Measurements from ENCODE around the gene KRT3. TPM values are rescaled to one million over a fixed set of nuclear protein-coding genes. Genes with fewer than 3 reads are reported as not detected.

Gene KRT3
- total RNA-seq, 1 donor from 2014 or later, result not detected

DNA sequence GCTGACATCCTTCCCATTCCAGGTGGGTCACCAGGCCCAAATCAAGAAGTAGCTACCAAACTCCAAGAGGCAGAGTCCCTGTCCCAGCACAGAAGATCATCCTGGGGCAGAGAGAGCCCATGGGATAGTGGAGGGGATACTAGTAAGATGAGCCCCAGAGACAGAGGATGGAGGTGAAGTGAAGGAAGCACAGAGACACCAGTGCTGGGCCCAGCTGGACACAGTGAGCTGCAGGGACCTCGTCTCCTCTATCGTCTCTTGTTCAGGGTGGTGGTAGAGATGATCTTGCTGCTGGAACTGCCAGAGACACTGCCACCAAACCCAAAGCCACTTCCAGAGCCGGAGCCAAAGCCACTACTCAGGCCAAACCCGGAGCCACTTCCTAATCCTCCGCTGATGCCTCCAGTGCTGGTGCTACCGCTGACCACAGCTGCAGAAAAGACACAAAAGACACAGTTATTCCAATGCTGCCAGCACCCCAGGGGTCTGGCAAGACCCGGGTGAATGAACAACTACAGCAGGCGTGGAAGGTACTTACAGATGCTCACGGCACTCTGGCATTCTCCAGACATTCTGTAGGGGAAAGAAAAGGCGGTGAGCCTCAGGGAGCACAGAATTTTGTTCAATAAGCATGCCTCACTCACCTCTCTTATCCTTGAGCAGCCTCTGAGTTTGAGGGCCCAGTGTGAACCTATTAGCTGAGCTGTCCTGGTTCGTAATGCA, 11.1 kb upstream of the KRT3 start:
- H3K4me1 ChIP-seq (ENCODE audit: control insufficient read depth in 3 of 3, insufficient read depth in 3 of 3, low read length in 3 of 3), result no peaks in the 10 kb centered on the region
- no peaks in the 10 kb centered on the region for H3K36me3 ChIP-seq (ENCODE audit: control insufficient read depth in 3 of 3, insufficient read depth in 3 of 3, low read length in 3 of 3)
- peaks cover 7 to 27% (median 21%) of the 10 kb centered on the region in 3 donors for H3K27me3 ChIP-seq (ENCODE audit: control insufficient read depth in 3 of 3, insufficient read depth in 3 of 3, low read length in 3 of 3)

GRCh38 chr12:52806169-52806811, 10.4 kb upstream of the KRT3 start:
- Histone ChIP-seq H3K4me1 (ENCODE audit: control insufficient read depth in 3 of 3, insufficient read depth in 3 of 3, low read length in 3 of 3) (no peaks in the 10 kb centered on the region), H3K27me3 (ENCODE audit: control insufficient read depth in 3 of 3, insufficient read depth in 3 of 3, low read length in 3 of 3) (peaks cover 7 to 27% (median 21%) of the 10 kb centered on the region in 3 donors), H3K9ac (ENCODE audit: low read depth in 1 of 3, low read length in 3 of 3) (no peak overlapping the region), H3K36me3 (ENCODE audit: control insufficient read depth in 3 of 3, insufficient read depth in 3 of 3, low read length in 3 of 3) (no peaks in the 10 kb centered on the region), H3K4me3 (ENCODE audit: low read length in 3 of 3) (no peak overlapping the region), H3K27ac (ENCODE audit: low read depth, low read length) (no peak overlapping the region), H3K9me3 (ENCODE audit: control insufficient read depth in 3 of 3, low read length in 3 of 3) (no peaks in the 10 kb centered on the region)

More for the DNA sequence above, 11.1 kb upstream of the KRT3 start:
- no peak overlapping the region for H3K9ac ChIP-seq (ENCODE audit: low read depth in 1 of 3, low read length in 3 of 3)
- H3K27ac ChIP-seq (ENCODE audit: low read depth, low read length), result no peak overlapping the region
- no peaks in the 10 kb centered on the region for H3K9me3 ChIP-seq (ENCODE audit: control insufficient read depth in 3 of 3, low read length in 3 of 3)
- no peak overlapping the region for H3K4me3 ChIP-seq (ENCODE audit: low read length in 3 of 3)

GRCh38 chr12:52805739-52806138, 9.8 kb upstream of the KRT3 start:
- peaks cover 7 to 27% (median 21%) of the 10 kb centered on the region in 3 donors for H3K27me3 ChIP-seq (ENCODE audit: control insufficient read depth in 3 of 3, insufficient read depth in 3 of 3, low read length in 3 of 3)

GRCh38 chr12:52805000-52805399, 9.1 kb upstream of the KRT3 start:
- H3K4me1 ChIP-seq (ENCODE audit: control insufficient read depth in 3 of 3, insufficient read depth in 3 of 3, low read length in 3 of 3), result no peaks in the 10 kb centered on the region
- peaks cover 7 to 27% (median 21%) of the 10 kb centered on the region in 3 donors for H3K27me3 ChIP-seq (ENCODE audit: control insufficient read depth in 3 of 3, insufficient read depth in 3 of 3, low read length in 3 of 3)
- no peaks in the 10 kb centered on the region for H3K36me3 ChIP-seq (ENCODE audit: control insufficient read depth in 3 of 3, insufficient read depth in 3 of 3, low read length in 3 of 3)
- H3K9ac ChIP-seq (ENCODE audit: low read depth in 1 of 3, low read length in 3 of 3), result no peak overlapping the region
- H3K4me3 ChIP-seq (ENCODE audit: low read length in 3 of 3), result no peak overlapping the region
- no peak overlapping the region for H3K27ac ChIP-seq (ENCODE audit: low read depth, low read length)
- H3K9me3 ChIP-seq (ENCODE audit: control insufficient read depth in 3 of 3, low read length in 3 of 3), result no peaks in the 10 kb centered on the region

More at GRCh38 chr12:52805739-52806138, 9.8 kb upstream of the KRT3 start:
- Histone ChIP-seq H3K4me3 (ENCODE audit: low read length in 3 of 3) (no peak overlapping the region), H3K27ac (ENCODE audit: low read depth, low read length) (no peak overlapping the region), H3K4me1 (ENCODE audit: control insufficient read depth in 3 of 3, insufficient read depth in 3 of 3, low read length in 3 of 3) (no peaks in the 10 kb centered on the region), H3K9ac (ENCODE audit: low read depth in 1 of 3, low read length in 3 of 3) (no peak overlapping the region), H3K36me3 (ENCODE audit: control insufficient read depth in 3 of 3, insufficient read depth in 3 of 3, low read length in 3 of 3) (no peaks in the 10 kb centered on the region), H3K9me3 (ENCODE audit: control insufficient read depth in 3 of 3, low read length in 3 of 3) (no peaks in the 10 kb centered on the region)

- no peak overlapping the region for H3K4me3 ChIP-seq (ENCODE audit: low read length in 3 of 3)
- H3K4me1 ChIP-seq (ENCODE audit: control insufficient read depth in 3 of 3, insufficient read depth in 3 of 3, low read length in 3 of 3), result no peaks in the 10 kb centered on the region
- no peak overlapping the region for H3K9ac ChIP-seq (ENCODE audit: low read depth in 1 of 3, low read length in 3 of 3)
- H3K9me3 ChIP-seq (ENCODE audit: control insufficient read depth in 3 of 3, low read length in 3 of 3), result no peaks in the 10 kb centered on the region
- peaks cover 0 to 13% (median 6%) of the 10 kb centered on the region in 3 donors for H3K27me3 ChIP-seq (ENCODE audit: control insufficient read depth in 3 of 3, insufficient read depth in 3 of 3, low read length in 3 of 3)
- no peak overlapping the region for H3K27ac ChIP-seq (ENCODE audit: low read depth, low read length)
- no peaks in the 10 kb centered on the region for H3K36me3 ChIP-seq (ENCODE audit: control insufficient read depth in 3 of 3, insufficient read depth in 3 of 3, low read length in 3 of 3)
Measured at GRCh38 chr12:52802442-52802841, 6.5 kb upstream of the KRT3 start.

DNA sequence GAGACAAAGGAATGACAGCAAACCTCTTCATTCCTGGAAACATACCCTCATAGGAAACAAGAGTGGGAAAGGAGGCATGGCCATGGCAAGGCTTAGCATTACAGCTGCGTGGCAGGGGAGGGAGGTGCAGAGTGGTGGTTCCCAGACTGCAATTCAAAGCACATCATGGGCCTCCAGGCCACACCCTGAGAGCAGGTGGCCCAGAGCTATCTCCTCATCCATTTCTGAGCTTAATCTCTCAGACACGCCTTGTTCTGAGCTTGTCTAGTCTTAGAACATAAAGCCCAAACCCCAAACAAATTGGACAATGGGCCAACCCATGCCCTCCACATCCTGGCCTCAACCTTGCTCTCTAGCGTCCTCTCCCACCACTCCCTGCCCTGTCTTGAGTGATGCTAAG, 5.9 kb upstream of the KRT3 start:
- Histone ChIP-seq H3K4me1 (ENCODE audit: control insufficient read depth in 3 of 3, insufficient read depth in 3 of 3, low read length in 3 of 3) (no peaks in the 10 kb centered on the region), H3K36me3 (ENCODE audit: control insufficient read depth in 3 of 3, insufficient read depth in 3 of 3, low read length in 3 of 3) (no peaks in the 10 kb centered on the region), H3K4me3 (ENCODE audit: low read length in 3 of 3) (no peak overlapping the region), H3K9ac (ENCODE audit: low read depth in 1 of 3, low read length in 3 of 3) (no peak overlapping the region), H3K9me3 (ENCODE audit: control insufficient read depth in 3 of 3, low read length in 3 of 3) (no peaks in the 10 kb centered on the region), H3K27me3 (ENCODE audit: control insufficient read depth in 3 of 3, insufficient read depth in 3 of 3, low read length in 3 of 3) (peaks cover 0 to 7% (median 2%) of the 10 kb centered on the region in 3 donors), H3K27ac (ENCODE audit: low read depth, low read length) (no peak overlapping the region)

DNA sequence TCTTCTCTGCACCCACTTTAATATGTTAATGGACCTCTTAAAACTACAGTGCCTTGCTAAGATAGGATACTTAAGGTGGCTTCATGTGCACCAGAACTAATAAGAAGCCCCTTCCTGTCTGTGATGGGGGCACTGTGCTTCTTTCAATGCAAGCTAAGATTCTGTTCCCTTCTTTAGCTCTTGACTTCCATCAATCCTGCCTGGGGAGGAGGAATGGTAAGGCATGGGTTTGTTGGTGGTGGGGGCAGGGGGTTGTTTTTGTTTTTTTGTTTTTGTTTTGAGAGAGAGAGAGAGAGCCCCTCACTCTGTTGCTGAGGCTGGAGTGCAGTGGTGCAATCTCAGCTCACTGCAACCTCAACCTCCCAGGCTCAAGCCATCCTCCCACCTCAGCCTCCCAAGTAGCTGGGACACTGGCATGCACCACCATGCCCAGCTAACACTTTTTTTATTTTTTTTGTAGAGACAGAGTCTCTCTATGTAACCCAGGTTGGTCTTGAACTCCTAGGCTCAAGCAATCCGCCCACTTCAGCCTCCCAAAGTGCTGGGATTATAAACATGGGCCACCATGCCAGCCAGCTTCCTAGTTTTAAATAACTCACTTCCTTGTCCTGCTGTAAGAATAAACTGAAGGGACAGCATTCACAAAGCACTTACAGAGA, 4.5 kb upstream of the KRT3 start:
- H3K27me3 ChIP-seq (ENCODE audit: control insufficient read depth in 3 of 3, insufficient read depth in 3 of 3, low read length in 3 of 3), result peaks cover 0 to 4% (median 0%) of the 10 kb centered on the region in 3 donors
- H3K9ac ChIP-seq (ENCODE audit: low read depth in 1 of 3, low read length in 3 of 3), result no peak overlapping the region
- H3K9me3 ChIP-seq (ENCODE audit: control insufficient read depth in 3 of 3, low read length in 3 of 3), result no peaks in the 10 kb centered on the region
- H3K4me1 ChIP-seq (ENCODE audit: control insufficient read depth in 3 of 3, insufficient read depth in 3 of 3, low read length in 3 of 3), result no peaks in the 10 kb centered on the region
- H3K36me3 ChIP-seq (ENCODE audit: control insufficient read depth in 3 of 3, insufficient read depth in 3 of 3, low read length in 3 of 3), result no peaks in the 10 kb centered on the region
- no peak overlapping the region for H3K4me3 ChIP-seq (ENCODE audit: low read length in 3 of 3)
- H3K27ac ChIP-seq (ENCODE audit: low read depth, low read length), result no peak overlapping the region

DNA sequence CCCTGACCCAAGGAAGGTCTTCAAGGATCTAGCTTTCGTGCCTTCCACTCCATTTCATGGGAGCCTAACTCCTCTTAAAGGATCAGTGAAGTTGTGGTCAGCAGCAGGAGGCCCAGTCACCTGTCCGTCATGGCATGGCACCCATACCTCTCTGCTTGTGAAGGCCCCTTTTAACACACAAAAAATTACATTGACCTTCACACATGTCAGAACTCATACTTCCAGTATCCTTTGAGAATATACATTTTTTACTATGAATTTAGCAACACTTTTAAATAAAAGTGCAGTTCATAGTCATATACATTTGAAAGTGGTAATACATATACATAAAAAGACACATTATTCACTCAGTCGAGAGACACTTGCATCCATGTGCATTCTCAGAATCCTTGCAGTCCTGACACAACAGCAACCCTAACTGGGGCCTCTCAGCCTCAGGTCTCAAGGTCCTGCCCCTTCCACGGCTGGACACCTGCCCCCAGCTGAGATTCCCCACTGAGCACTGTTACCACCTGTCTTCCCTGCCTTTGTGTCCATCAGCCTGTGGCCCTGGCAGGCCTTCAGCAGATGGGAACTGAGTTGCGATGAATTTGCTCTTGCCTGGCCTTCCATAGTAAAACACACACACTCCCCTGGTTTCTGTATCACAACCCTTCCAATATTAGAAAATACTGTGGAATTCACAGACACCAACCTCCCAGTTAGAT, 3.7 kb upstream of the KRT3 start:
- H3K9me3 ChIP-seq (ENCODE audit: control insufficient read depth in 3 of 3, low read length in 3 of 3), result no peaks in the 10 kb centered on the region
- no peak overlapping the region for H3K9ac ChIP-seq (ENCODE audit: low read depth in 1 of 3, low read length in 3 of 3)
- peaks cover 0 to 3% (median 1%) of the 10 kb centered on the region in 3 donors for H3K27me3 ChIP-seq (ENCODE audit: control insufficient read depth in 3 of 3, insufficient read depth in 3 of 3, low read length in 3 of 3)
- no peaks in the 10 kb centered on the region for H3K4me1 ChIP-seq (ENCODE audit: control insufficient read depth in 3 of 3, insufficient read depth in 3 of 3, low read length in 3 of 3)
- no peaks in the 10 kb centered on the region for H3K36me3 ChIP-seq (ENCODE audit: control insufficient read depth in 3 of 3, insufficient read depth in 3 of 3, low read length in 3 of 3)
- H3K27ac ChIP-seq (ENCODE audit: low read depth, low read length), result no peak overlapping the region
- no peak overlapping the region for H3K4me3 ChIP-seq (ENCODE audit: low read length in 3 of 3)

GRCh38 chr12:52798671-52799504, 3.0 kb upstream of the KRT3 start:
- Histone ChIP-seq H3K27me3 (ENCODE audit: control insufficient read depth in 3 of 3, insufficient read depth in 3 of 3, low read length in 3 of 3) (peaks cover 3 to 9% (median 7%) of the 10 kb centered on the region in 3 donors), H3K9me3 (ENCODE audit: control insufficient read depth in 3 of 3, low read length in 3 of 3) (no peaks in the 10 kb centered on the region), H3K4me1 (ENCODE audit: control insufficient read depth in 3 of 3, insufficient read depth in 3 of 3, low read length in 3 of 3) (no peaks in the 10 kb centered on the region), H3K9ac (ENCODE audit: low read depth in 1 of 3, low read length in 3 of 3) (no peak overlapping the region), H3K4me3 (ENCODE audit: low read length in 3 of 3) (no peak overlapping the region), H3K36me3 (ENCODE audit: control insufficient read depth in 3 of 3, insufficient read depth in 3 of 3, low read length in 3 of 3) (no peaks in the 10 kb centered on the region), H3K27ac (ENCODE audit: low read depth, low read length) (no peak overlapping the region)

All from skeletal muscle tissue (tissue), 4 donors.